Fibroblast of skin of back (primary cell): Measurements from ENCODE around the gene OR11H7.
"Not testable (repeated sequence)": the region's sequence is repeated elsewhere in the genome, so short reads cannot be mapped to it uniquely, and the experiment has no call there.

Experiments
- DNase-seq: peaks from one replicate; pipeline ENCODE4 v3.0.0-alpha.2; 2013

The OR11H7 gene

DNA sequence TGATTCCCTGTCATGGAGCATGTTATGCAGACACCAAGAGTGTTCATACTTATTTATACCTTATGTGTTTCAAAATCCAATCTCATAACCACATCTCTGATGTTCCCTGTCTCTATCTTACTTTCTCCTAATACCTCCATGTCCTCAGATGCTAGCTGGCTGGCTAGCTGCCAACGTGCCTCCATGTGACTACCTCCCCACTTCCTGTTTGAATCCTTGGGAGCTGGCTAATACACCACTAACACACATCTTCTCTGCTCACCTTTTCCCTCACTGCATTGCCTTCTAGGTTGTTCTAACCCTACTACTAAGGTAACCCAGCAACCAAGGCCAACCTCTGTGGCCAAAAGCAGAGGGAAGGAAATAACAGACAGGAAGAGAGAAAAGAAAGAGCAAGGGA lies 49.6 kb downstream of the OR11H7 start:
- DNase-seq, result peak; percentile 12

DNA sequence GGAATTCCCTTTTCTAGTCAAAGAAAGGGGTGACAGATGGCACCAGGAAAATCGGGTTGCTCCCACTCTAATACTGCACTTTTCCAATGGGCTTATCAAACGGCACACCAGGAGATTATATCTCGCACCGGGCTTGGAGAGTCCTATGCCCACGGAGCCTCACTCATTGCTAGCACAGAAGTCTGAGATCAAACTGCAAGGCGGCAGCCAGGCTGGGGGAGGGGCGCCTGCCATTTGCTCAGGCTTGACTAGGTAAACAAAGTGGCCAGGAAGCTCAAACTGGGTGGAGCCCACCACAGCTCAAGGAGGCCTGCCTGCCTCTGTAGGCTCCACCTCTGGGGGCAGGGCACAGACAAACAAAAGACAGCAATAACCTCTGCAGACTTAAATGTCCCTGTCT lies 51.5 kb downstream of the OR11H7 start:
- not testable (repeated sequence) for DNase-seq
